Erythroblast (primary cell): ENCODE results near the gene CNOT6L.

Experiments used
- GATA1 ChIP-seq: IDR thresholded peaks from 2 replicates; pipeline ENCODE4 v1.6.1; 2011; ENCODE audit warnings: low read depth, mild to moderate bottlenecking, control low read depth, low read length, moderate library complexity
- POLR2A ChIP-seq: IDR thresholded peaks from 2 replicates; pipeline ENCODE4 v1.6.1; 2011; ENCODE audit warnings: mild to moderate bottlenecking, low read length

- TF ChIP-seq POLR2A (no peak), GATA1 (no peak)
Observed at GRCh38 chr4:77721073-77721472, 98.1 kb downstream of the CNOT6L start.
